ENCODE results near the gene TCF4.

GRCh38 chr18:55435592-55435991 is 152.4 kb downstream of the TCF4 start:
- TF ChIP-seq CTCF (conservative IDR thresholded peaks at IDR 0.05; ENCODE audit: low read depth, low read length) = no peak
- TF ChIP-seq EZH2 (IDR thresholded peaks at IDR 0.05; ENCODE audit: borderline replicate concordance, low read depth, low read length, poor library complexity, severe bottlenecking) = no peak

All from A673 (cell line).